ENCODE data around the gene EIF6. TPM values are rescaled to one million over a fixed set of nuclear protein-coding genes. Genes with fewer than 3 reads are reported as not detected.
"Not testable (repeated sequence)": the region's sequence is repeated elsewhere in the genome, so short reads cannot be mapped to it uniquely, and the experiment has no call there.

Gene EIF6
- total RNA-seq, 1 experiment from 2014 or later = 420 TPM

DNA sequence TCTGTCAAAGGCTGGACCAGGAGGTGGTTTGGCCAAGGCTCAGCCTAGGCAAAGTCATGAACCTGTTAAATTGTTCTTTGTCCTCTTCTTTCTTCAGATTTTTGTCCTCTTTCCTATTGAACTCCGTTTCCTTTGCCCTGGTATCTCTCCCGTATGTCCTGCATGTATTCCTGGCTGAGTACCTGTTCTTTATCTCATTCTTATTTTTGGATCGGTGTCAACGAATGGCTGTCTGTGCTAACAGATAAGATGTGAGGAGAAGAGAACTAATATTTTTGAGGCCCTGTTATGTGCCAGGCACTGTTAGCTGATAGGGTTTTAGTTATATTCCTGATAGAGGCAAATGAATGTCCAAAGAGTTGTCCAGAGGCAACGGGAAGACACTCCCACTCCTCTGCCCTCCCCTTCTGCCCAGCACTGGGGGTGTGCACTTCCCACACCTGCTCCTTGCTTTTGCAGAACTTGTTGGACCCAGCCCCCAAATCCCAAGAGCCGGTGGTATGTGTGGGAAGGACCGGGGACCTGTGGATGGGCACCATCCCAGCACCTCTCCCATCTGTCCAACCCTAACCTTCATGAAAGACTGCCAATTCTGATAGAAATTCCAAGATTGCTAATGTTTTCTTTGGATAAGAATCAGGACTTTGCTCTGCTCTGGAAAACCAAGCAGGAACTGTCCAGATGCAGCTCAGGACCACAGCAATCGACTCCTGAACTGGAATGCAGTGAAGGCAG lies 27.2 kb downstream of the EIF6 start:
- no peaks in the 10 kb centered on the region for H3K36me3 Mint-ChIP-seq (ENCODE audit: insufficient read depth, unreplicated experiment)
- H3K4me3 ChIP-seq (ENCODE audit: low read depth, low read length) = no peak overlapping the region
- no TSS peak for BruUV-seq (replicated peaks)
- H3K27me3 ChIP-seq (replicated peaks; ENCODE audit: control insufficient read depth, insufficient read depth, low read length) = no peaks in the 10 kb centered on the region
- intact Hi-C loops (cut with micrococcal nuclease; ENCODE audit: unreplicated experiment) = no loop called here
- no peaks in the 10 kb centered on the region for H3K36me3 ChIP-seq (ENCODE audit: control insufficient read depth, insufficient read depth, low read length)
- H3K9me3 Mint-ChIP-seq (ENCODE audit: unreplicated experiment) = no peaks in the 10 kb centered on the region
- ChIA-PET POLR2A (interaction anchor here (0.6 kb wide), 1 partner anchor 988 kb away, joined by 3 read pairs; no protein-coding TSS in a partner anchor), CTCF (interaction anchor here (0.8 kb wide), 1 partner anchor 11 kb away, joined by 4 read pairs; no protein-coding TSS in a partner anchor)
- no peaks in the 10 kb centered on the region for H3K9me3 ChIP-seq
- H3K4me1 Mint-ChIP-seq (ENCODE audit: low read depth, unreplicated experiment) = peaks cover 32% of the 10 kb centered on the region
- H3K27me3 Mint-ChIP-seq (ENCODE audit: insufficient read depth, unreplicated experiment) = no peaks in the 10 kb centered on the region
- H3K4me1 ChIP-seq = peaks cover 55% of the 10 kb centered on the region
- peak overlapping the region; percentile 31 for H3K27ac Mint-ChIP-seq (ENCODE audit: unreplicated experiment)
- no peak overlapping the region for H3K4me3 Mint-ChIP-seq (ENCODE audit: unreplicated experiment)
- no peak for TF ChIP-seq CTCF (IDR thresholded peaks at IDR 0.05; ENCODE audit: insufficient read depth in 1 of 2, low read depth in 1 of 2, low read length in 1 of 2, severe bottlenecking in 1 of 2, unreplicated experiment in 1 of 2)
- no peak for DNase-seq

- Mint-ChIP-seq H3K4me1 (ENCODE audit: low read depth, unreplicated experiment) (peaks cover 23% of the 10 kb centered on the region), H3K9me3 (ENCODE audit: unreplicated experiment) (no peaks in the 10 kb centered on the region), H3K4me3 (ENCODE audit: unreplicated experiment) (no peak overlapping the region), H3K36me3 (ENCODE audit: insufficient read depth, unreplicated experiment) (no peaks in the 10 kb centered on the region), H3K27me3 (ENCODE audit: insufficient read depth, unreplicated experiment) (no peaks in the 10 kb centered on the region), H3K27ac (ENCODE audit: unreplicated experiment) (no peak overlapping the region)
- H3K9me3 ChIP-seq = no peaks in the 10 kb centered on the region
- no peak for TF ChIP-seq CTCF (IDR thresholded peaks at IDR 0.05; ENCODE audit: insufficient read depth in 1 of 2, low read depth in 1 of 2, low read length in 1 of 2, severe bottlenecking in 1 of 2, unreplicated experiment in 1 of 2)
- ChIA-PET CTCF (interaction anchor here (0.9 kb wide), 1 partner anchor 109 kb away, joined by 4 read pairs; no protein-coding TSS in a partner anchor), POLR2A (interaction anchor here (0.7 kb wide), 1 partner anchor 87 kb away, joined by 4 read pairs; no protein-coding TSS in a partner anchor)
- BruUV-seq (replicated peaks) = no TSS peak
- H3K27me3 ChIP-seq (replicated peaks; ENCODE audit: control insufficient read depth, insufficient read depth, low read length) = no peaks in the 10 kb centered on the region
- H3K4me3 ChIP-seq (ENCODE audit: low read depth, low read length) = no peak overlapping the region
- intact Hi-C loops (cut with micrococcal nuclease; ENCODE audit: unreplicated experiment) = no loop called here
- H3K36me3 ChIP-seq (ENCODE audit: control insufficient read depth, insufficient read depth, low read length) = no peaks in the 10 kb centered on the region
- H3K4me1 ChIP-seq = peaks cover 29% of the 10 kb centered on the region
- DNase-seq = no peak
Observed at GRCh38 chr20:35254448-35254999, 30.0 kb downstream of the EIF6 start.

DNA sequence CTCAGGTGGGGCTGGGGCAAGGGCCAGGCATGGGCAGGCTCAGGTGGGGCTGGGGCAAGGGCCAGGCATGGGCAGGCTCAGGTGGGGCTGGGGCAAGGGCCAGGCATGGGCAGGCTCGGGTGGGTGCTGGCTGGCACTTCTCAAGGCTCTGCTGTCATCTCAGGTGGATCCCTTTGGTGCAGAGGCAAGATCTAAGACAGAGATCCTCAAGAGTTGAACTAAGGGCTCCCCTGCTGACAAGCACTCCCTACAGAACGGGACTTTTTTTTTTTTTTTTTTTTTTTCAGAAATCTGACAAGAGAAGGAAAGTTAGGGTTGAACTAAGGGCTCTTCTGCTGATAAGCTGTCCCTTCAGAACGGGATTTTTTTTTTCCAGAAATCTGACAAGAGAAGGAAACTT lies 31.6 kb downstream of the EIF6 start:
- H3K4me3 Mint-ChIP-seq (ENCODE audit: unreplicated experiment) = no peak overlapping the region
- no TSS peak for BruUV-seq (replicated peaks)
- H3K9me3 Mint-ChIP-seq (ENCODE audit: unreplicated experiment) = no peaks in the 10 kb centered on the region
- Histone ChIP-seq H3K4me3 (ENCODE audit: low read depth, low read length) (no peak overlapping the region), H3K9me3 (no peaks in the 10 kb centered on the region), H3K27me3 (replicated peaks; ENCODE audit: control insufficient read depth, insufficient read depth, low read length) (no peaks in the 10 kb centered on the region), H3K4me1 (peaks cover 14% of the 10 kb centered on the region), H3K36me3 (ENCODE audit: control insufficient read depth, insufficient read depth, low read length) (no peaks in the 10 kb centered on the region)
- no peaks in the 10 kb centered on the region for H3K27me3 Mint-ChIP-seq (ENCODE audit: insufficient read depth, unreplicated experiment)
- no peaks in the 10 kb centered on the region for H3K36me3 Mint-ChIP-seq (ENCODE audit: insufficient read depth, unreplicated experiment)
- TF ChIP-seq CTCF (IDR thresholded peaks at IDR 0.05; ENCODE audit: insufficient read depth in 1 of 2, low read depth in 1 of 2, low read length in 1 of 2, severe bottlenecking in 1 of 2, unreplicated experiment in 1 of 2) = no peak
- ChIA-PET POLR2A (no interaction called here), CTCF (interaction anchor here (0.6 kb wide), 1 partner anchor 45 kb away, joined by 3 read pairs; no protein-coding TSS in a partner anchor)
- intact Hi-C loops (cut with micrococcal nuclease; ENCODE audit: unreplicated experiment) = no loop called here
- DNase-seq = no peak
- no peak overlapping the region for H3K27ac Mint-ChIP-seq (ENCODE audit: unreplicated experiment)
- H3K4me1 Mint-ChIP-seq (ENCODE audit: low read depth, unreplicated experiment) = peaks cover 12% of the 10 kb centered on the region

DNA sequence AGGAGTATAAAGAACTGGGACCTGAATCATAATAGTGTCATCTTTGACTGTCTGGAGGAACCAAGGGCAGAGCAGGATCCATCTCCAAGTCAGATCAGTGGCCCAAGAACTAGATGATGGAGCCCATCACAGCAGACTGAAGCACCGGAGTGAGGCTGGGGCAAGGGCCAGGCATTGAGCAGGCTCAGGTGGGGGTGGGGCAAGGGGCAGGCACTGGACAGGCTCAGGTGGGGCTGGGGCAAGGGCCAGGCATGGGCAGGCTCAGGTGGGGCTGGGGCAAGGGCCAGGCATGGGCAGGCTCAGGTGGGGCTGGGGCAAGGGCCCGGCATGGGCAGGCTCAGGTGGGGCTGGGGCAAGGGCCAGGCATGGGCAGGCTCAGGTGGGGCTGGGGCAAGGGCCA lies 32.0 kb downstream of the EIF6 start:
- H3K27me3 Mint-ChIP-seq (ENCODE audit: insufficient read depth, unreplicated experiment); H3K27me3 ChIP-seq (replicated peaks; ENCODE audit: control insufficient read depth, insufficient read depth, low read length); H3K27ac Mint-ChIP-seq (ENCODE audit: unreplicated experiment); H3K9me3 Mint-ChIP-seq (ENCODE audit: unreplicated experiment); POLR2A ChIA-PET; BruUV-seq (replicated peaks); intact Hi-C loops (cut with micrococcal nuclease; ENCODE audit: unreplicated experiment); H3K4me3 ChIP-seq (ENCODE audit: low read depth, low read length); H3K9me3 ChIP-seq; H3K4me3 Mint-ChIP-seq (ENCODE audit: unreplicated experiment); H3K36me3 ChIP-seq (ENCODE audit: control insufficient read depth, insufficient read depth, low read length); H3K4me1 ChIP-seq; H3K36me3 Mint-ChIP-seq (ENCODE audit: insufficient read depth, unreplicated experiment); DNase-seq: not testable (repeated sequence)
- peaks cover 12% of the 10 kb centered on the region for H3K4me1 Mint-ChIP-seq (ENCODE audit: low read depth, unreplicated experiment)
- CTCF ChIA-PET = interaction anchor here (1.2 kb wide), 1 partner anchor 107 kb away, joined by 3 read pairs; no protein-coding TSS in a partner anchor

Measured in Caco-2 (cell line).